CD14-positive monocyte (primary cell): ENCODE results near the gene BBS10. TPM values are rescaled to one million over a fixed set of nuclear protein-coding genes. Genes with fewer than 3 reads are reported as not detected.

Experiments
- DNase-seq, 3 donors: peaks; one replicate each; pipeline ENCODE4 v3.0.0-alpha.2; 2011 to 2022
- H2AFZ ChIP-seq: 2 replicates; pipeline ENCODE4 v1.6.0; 2012; ENCODE audit warnings: mild to moderate bottlenecking, low read depth, low read length, inconsistent platforms; ENCODE audit not compliant: insufficient read depth, poor library complexity, severe bottlenecking
- H3K27ac ChIP-seq, 2 donors: 1 replicate in 1 of 2; 2 replicates in 1 of 2; pipeline ENCODE4 v1.5.1; 2012 to 2013; ENCODE audit warnings: low read length in 2 of 2, control low read depth in 1 of 2, inconsistent platforms in 1 of 2, low read depth in 1 of 2, mild to moderate bottlenecking in 1 of 2
- H3K27me3 ChIP-seq, 2 donors: one replicate each; pipeline versions ENCODE4 v1.6.0 to v1.6.1; 2011 to 2013; ENCODE audit warnings: low read length in 2 of 2; ENCODE audit not compliant: control insufficient read depth in 2 of 2, insufficient read depth in 2 of 2
- H3K36me3 ChIP-seq, 2 donors: replicated peaks in 1 of 2; 1 replicate in 1 of 2; 2 replicates in 1 of 2; pipeline versions ENCODE4 v1.5.1 to v1.6.1; 2012 to 2013; ENCODE audit warnings: low read length in 2 of 2, control low read depth in 1 of 2, inconsistent platforms in 1 of 2, mild to moderate bottlenecking in 1 of 2; ENCODE audit not compliant: insufficient read depth in 2 of 2, control insufficient read depth in 1 of 2
- H3K4me1 ChIP-seq, 2 donors: 1 replicate in 1 of 2; 2 replicates in 1 of 2; pipeline versions ENCODE4 v1.5.1 to v1.6.1; 2012 to 2013; ENCODE audit warnings: low read length in 2 of 2, control low read depth in 1 of 2, inconsistent platforms in 1 of 2, mild to moderate bottlenecking in 1 of 2, moderate library complexity in 1 of 2; ENCODE audit not compliant: insufficient read depth in 2 of 2, control insufficient read depth in 1 of 2
- H3K4me2 ChIP-seq: replicated peaks from 2 replicates; pipeline ENCODE3; 2012; ENCODE audit warnings: low read length, moderate library complexity, mild to moderate bottlenecking; ENCODE audit not compliant: poor library complexity, severe bottlenecking; ENCODE audit errors: extremely low read depth
- H3K4me3 ChIP-seq, 3 experiments: fragments of 200-600 bp in 1 of 3; sonication (generic) in 1 of 3; replicated peaks in 1 of 3; 1 replicate in 2 of 3; 2 replicates in 1 of 3; pipeline ENCODE4 v1.5.1; 2011 to 2013; ENCODE audit warnings: low read length in 3 of 3, mild to moderate bottlenecking in 3 of 3, control low read depth in 2 of 3, low read depth in 2 of 3, inconsistent platforms in 1 of 3, moderate library complexity in 1 of 3
- H3K79me2 ChIP-seq: 2 replicates; pipeline ENCODE4 v1.6.0; 2012; ENCODE audit warnings: mild to moderate bottlenecking, control low read depth, inconsistent platforms, low read length, moderate library complexity; ENCODE audit not compliant: insufficient read depth
- H3K9ac ChIP-seq: 2 replicates; pipeline ENCODE4 v1.6.0; 2017; ENCODE audit warnings: low read length, mild to moderate bottlenecking; ENCODE audit not compliant: insufficient read depth, poor library complexity, severe bottlenecking
- H3K9me3 ChIP-seq, 2 donors: replicated peaks in 1 of 2; 1 replicate in 1 of 2; 2 replicates in 1 of 2; pipeline versions ENCODE4 v1.5.1 to v1.6.1; 2012 to 2013; ENCODE audit warnings: low read length in 2 of 2, control low read depth in 1 of 2; ENCODE audit not compliant: control insufficient read depth in 1 of 2, insufficient read depth in 1 of 2
- H4K20me1 ChIP-seq: 2 replicates; pipeline ENCODE4 v1.6.0; 2012; ENCODE audit warnings: mild to moderate bottlenecking, low read length, control low read depth, moderate library complexity; ENCODE audit not compliant: insufficient read depth
- H3K27ac Mint-ChIP-seq, 7 donors: one replicate each; pipeline ENCODE4 v1.8.0; 2020; ENCODE audit warnings: mild to moderate bottlenecking in 7 of 7, mixed read lengths in 7 of 7, moderate library complexity in 6 of 7, inconsistent platforms in 2 of 7
- H3K27me3 Mint-ChIP-seq, 3 donors: one replicate each; pipeline ENCODE4 v1.8.0; 2021 to 2022; ENCODE audit warnings: low read depth in 3 of 3, mild to moderate bottlenecking in 3 of 3, mixed read lengths in 3 of 3, moderate library complexity in 3 of 3, inconsistent platforms in 1 of 3
- H3K36me3 Mint-ChIP-seq, 2 donors: one replicate each; pipeline ENCODE4 v1.8.0; 2020; ENCODE audit warnings: mixed read lengths in 2 of 2, inconsistent platforms in 1 of 2, mild to moderate bottlenecking in 1 of 2
- H3K4me1 Mint-ChIP-seq: one replicate; pipeline ENCODE4 v1.8.0; 2020; ENCODE audit warnings: mild to moderate bottlenecking, mixed read lengths
- H3K4me3 Mint-ChIP-seq, 2 donors: one replicate each; pipeline ENCODE4 v1.8.0; 2020; ENCODE audit warnings: mild to moderate bottlenecking in 2 of 2, mixed read lengths in 2 of 2, moderate library complexity in 1 of 2
- H3K9me3 Mint-ChIP-seq, 7 donors: one replicate each; pipeline ENCODE4 v1.8.0; 2020 to 2022; ENCODE audit warnings: mixed read lengths in 7 of 7, mild to moderate bottlenecking in 6 of 7, moderate library complexity in 6 of 7, inconsistent platforms in 2 of 7
- WGBS: methylation state at CpG from one replicate; pipeline ENCODE4 v1.1.5; 2013; ENCODE audit warnings: missing lambda C conversion rate; ENCODE audit not compliant: insufficient coverage; 5-methylcytosine and 5-hydroxymethylcytosine counted together
- intact Hi-C, 2 donors: fragments of 100-400 bp; cut with micrococcal nuclease; formaldehyde crosslinking; loops; one replicate each; pipeline versions ENCODE4 v1.15.0 to v1.15.1; 2023
- polyA plus RNA-seq, 3 donors: library from polyadenylated mRNA; depleted of rRNA in 1 of 3; unstranded in 2 of 3; stranded (reverse) in 1 of 3; fragments of 300-500 nt in 2 of 3; fragments of >200 nt in 1 of 3; fragmentation: Illumina TruSeq in 2 of 3; gene quantifications; 1 replicate in 2 of 3; 2 replicates in 1 of 3; pipeline ENCODE4 v1.2.3, GENCODE V29; 2012 to 2021
- TF ChIP-seq, protein P1 (sequence below): fragments of 200-600 bp; IDR thresholded peaks from one replicate; pipeline ENCODE4 v1.8.0; 2022; ENCODE audit warnings: antibody characterized with exemption, mild to moderate bottlenecking

Gene BBS10
- polyA plus RNA-seq, 3 donors = 1.4 to 2.6 (median 1.8) TPM

DNA sequence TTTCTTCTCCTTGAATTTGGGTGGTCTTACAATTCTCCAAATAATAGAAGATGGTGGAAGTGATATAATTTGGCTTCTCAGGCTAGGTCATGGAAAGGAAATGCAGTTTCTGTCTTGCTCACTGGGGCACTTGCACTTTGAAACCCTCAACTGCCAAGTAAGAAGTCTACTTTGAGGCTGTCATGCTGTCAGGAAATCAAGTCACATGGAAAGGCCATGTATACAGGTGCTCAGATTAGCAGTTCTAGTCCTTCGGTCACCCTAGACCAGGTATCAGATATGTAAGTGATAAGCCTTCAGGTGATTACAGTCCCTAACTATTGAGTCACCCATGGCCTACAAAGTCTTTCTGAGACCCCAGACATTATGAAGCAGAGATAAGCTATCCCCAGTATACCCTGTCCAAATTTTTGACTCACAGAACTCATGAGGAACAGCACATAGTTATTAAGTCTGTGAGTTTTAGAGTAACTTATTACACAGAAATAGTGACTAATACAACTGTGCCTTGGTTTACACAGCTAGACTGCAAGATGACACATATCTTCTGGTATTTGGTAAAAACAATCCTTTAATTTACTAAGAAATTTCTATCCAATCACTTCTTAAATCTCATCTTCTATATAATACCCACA is 26.3 kb upstream of the BBS10 start:
- no peaks in the 10 kb centered on the region for H3K27me3 Mint-ChIP-seq
- no peak overlapping the region for H3K9ac ChIP-seq
- TF ChIP-seq, protein P1, sequence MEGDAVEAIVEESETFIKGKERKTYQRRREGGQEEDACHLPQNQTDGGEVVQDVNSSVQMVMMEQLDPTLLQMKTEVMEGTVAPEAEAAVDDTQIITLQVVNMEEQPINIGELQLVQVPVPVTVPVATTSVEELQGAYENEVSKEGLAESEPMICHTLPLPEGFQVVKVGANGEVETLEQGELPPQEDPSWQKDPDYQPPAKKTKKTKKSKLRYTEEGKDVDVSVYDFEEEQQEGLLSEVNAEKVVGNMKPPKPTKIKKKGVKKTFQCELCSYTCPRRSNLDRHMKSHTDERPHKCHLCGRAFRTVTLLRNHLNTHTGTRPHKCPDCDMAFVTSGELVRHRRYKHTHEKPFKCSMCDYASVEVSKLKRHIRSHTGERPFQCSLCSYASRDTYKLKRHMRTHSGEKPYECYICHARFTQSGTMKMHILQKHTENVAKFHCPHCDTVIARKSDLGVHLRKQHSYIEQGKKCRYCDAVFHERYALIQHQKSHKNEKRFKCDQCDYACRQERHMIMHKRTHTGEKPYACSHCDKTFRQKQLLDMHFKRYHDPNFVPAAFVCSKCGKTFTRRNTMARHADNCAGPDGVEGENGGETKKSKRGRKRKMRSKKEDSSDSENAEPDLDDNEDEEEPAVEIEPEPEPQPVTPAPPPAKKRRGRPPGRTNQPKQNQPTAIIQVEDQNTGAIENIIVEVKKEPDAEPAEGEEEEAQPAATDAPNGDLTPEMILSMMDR = no peak
- no peaks in the 10 kb centered on the region for H4K20me1 ChIP-seq
- H3K9me3 ChIP-seq = no peaks in the 10 kb centered on the region
- H3K27ac ChIP-seq = no peak overlapping the region
- peaks cover 74 to 81% of the 10 kb centered on the region in 2 donors for H3K36me3 Mint-ChIP-seq
- no peak for DNase-seq
- no peak overlapping the region for H3K4me3 ChIP-seq
- H3K27me3 ChIP-seq = no peaks in the 10 kb centered on the region
- H3K4me1 Mint-ChIP-seq = peaks cover 3% of the 10 kb centered on the region
- no peak overlapping the region for H3K4me3 Mint-ChIP-seq
- no CpG with 5 or more reads among the region's 1 CpG for WGBS
- peak overlapping the region in 1 of 7 donors; percentile 22 for H3K27ac Mint-ChIP-seq
- H3K9me3 Mint-ChIP-seq = no peaks in the 10 kb centered on the region
- intact Hi-C loops = no loop called here
- H3K36me3 ChIP-seq = peaks cover 83 to 95% of the 10 kb centered on the region in 2 donors
- H3K79me2 ChIP-seq = no peaks in the 10 kb centered on the region
- H3K4me1 ChIP-seq = no peaks in the 10 kb centered on the region
- no peak overlapping the region for H2AFZ ChIP-seq
- no peak overlapping the region for H3K4me2 ChIP-seq

DNA sequence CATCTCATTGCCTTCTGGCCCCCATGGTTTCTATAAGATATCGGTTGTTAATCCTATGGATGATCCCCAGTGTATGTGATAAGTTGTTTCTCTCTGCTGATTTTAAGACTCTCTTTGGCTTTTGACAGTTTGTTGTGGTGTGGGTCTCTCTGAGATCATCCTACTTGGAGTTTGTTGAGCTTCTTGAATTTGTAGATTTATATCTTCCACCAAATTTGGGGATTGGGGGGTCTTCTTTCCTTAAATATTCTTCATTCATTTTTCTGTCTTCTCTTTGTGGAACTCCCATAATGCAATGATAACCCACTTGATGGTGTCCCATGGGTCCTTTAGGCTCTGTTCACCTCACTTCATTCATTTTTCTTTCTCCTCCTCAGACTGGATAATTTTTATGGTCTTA is 20.0 kb upstream of the BBS10 start:
- H3K36me3 ChIP-seq = peaks cover 76 to 85% of the 10 kb centered on the region in 2 donors
- peaks cover 0 to 8% (median 4%) of the 10 kb centered on the region in 7 donors for H3K9me3 Mint-ChIP-seq
- no peaks in the 10 kb centered on the region for H3K9me3 ChIP-seq
- H3K9ac ChIP-seq = no peak overlapping the region
- no peaks in the 10 kb centered on the region for H3K79me2 ChIP-seq
- no peaks in the 10 kb centered on the region for H3K4me1 ChIP-seq
- no peaks in the 10 kb centered on the region for H3K4me1 Mint-ChIP-seq
- H3K36me3 Mint-ChIP-seq = peaks cover 81 to 88% of the 10 kb centered on the region in 2 donors
- no peaks in the 10 kb centered on the region for H3K27me3 ChIP-seq
- H3K4me3 ChIP-seq = no peak overlapping the region
- no peak for DNase-seq
- no peak overlapping the region for H3K4me2 ChIP-seq
- intact Hi-C loops = no loop called here
- no peaks in the 10 kb centered on the region for H3K27me3 Mint-ChIP-seq
- H3K4me3 Mint-ChIP-seq = no peak overlapping the region
- no peak overlapping the region for H3K27ac ChIP-seq
- H2AFZ ChIP-seq = no peak overlapping the region
- WGBS = no CpG with 5 or more reads among the region's 1 CpG
- peak overlapping the region in 1 of 7 donors; percentile 28 for H3K27ac Mint-ChIP-seq
- TF ChIP-seq, protein P1 = no peak
- H4K20me1 ChIP-seq = no peaks in the 10 kb centered on the region
